Peyer's patch (tissue), 4 donors: ENCODE results near the gene CACNA2D2.

Experiments used
- POLR2A ChIP-seq, 2 donors: fragments of 450-650 bp; IDR thresholded peaks; one replicate each; pipeline ENCODE4 v1.5.1; 2017; ENCODE audit warnings: antibody characterized with exemption in 2 of 2, mild to moderate bottlenecking in 2 of 2, moderate library complexity in 2 of 2
- TF ChIP-seq, protein P1 (sequence below), 6 experiments: fragments of 450-650 bp in 4 of 6; fragments of 200-600 bp in 2 of 6; sonication (generic) in 1 of 6; IDR thresholded peaks; one replicate each; pipeline ENCODE4 v1.5.1; 2017 to 2019; ENCODE audit warnings: antibody characterized with exemption in 6 of 6, mild to moderate bottlenecking in 3 of 6, moderate library complexity in 1 of 6

DNA sequence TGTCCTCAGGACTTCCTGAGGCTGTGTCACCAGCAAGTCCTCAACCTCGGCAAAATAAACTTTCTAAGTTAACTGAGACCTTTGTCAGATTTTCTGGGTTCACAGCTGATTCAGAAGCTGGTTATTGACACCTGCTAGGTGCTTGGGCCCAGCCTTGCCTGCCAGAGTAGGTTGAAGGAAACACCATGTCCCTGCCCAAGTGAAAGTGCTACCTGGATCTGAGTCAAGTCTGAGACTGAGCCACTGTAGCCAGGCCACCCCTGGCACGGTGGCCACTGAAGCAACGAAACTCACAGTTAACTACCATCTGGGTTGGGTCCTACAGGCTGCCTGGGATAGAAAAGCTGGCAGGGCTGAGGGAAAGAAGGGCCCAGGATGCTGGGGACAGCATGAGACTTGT lies 189.1 kb downstream of the CACNA2D2 start:
- TF ChIP-seq, protein P1, sequence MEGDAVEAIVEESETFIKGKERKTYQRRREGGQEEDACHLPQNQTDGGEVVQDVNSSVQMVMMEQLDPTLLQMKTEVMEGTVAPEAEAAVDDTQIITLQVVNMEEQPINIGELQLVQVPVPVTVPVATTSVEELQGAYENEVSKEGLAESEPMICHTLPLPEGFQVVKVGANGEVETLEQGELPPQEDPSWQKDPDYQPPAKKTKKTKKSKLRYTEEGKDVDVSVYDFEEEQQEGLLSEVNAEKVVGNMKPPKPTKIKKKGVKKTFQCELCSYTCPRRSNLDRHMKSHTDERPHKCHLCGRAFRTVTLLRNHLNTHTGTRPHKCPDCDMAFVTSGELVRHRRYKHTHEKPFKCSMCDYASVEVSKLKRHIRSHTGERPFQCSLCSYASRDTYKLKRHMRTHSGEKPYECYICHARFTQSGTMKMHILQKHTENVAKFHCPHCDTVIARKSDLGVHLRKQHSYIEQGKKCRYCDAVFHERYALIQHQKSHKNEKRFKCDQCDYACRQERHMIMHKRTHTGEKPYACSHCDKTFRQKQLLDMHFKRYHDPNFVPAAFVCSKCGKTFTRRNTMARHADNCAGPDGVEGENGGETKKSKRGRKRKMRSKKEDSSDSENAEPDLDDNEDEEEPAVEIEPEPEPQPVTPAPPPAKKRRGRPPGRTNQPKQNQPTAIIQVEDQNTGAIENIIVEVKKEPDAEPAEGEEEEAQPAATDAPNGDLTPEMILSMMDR (IDR thresholded peaks at IDR 0.05), result no peak
- no peak for TF ChIP-seq POLR2A (IDR thresholded peaks at IDR 0.05)
